Right cardiac atrium (tissue), 5 donors: Measurements from ENCODE around the gene RCAN2. TPM values are rescaled to one million over a fixed set of nuclear protein-coding genes. Genes with fewer than 3 reads are reported as not detected.
A peak's percentile ranks its signal among the peaks of the same experiment; 100 is the strongest.

Experiments
- ATAC-seq, 2 donors: fragments of 200-7000 bp; cut with Tn5 transposase; one replicate each; pipeline versions ENCODE4 v1.8.0 to v1.9.1; 2020; ENCODE audit warnings: moderate library complexity in 2 of 2, mild to moderate bottlenecking in 1 of 2
- DNase-seq, 3 donors: peaks; one replicate each; pipeline ENCODE4 v3.0.0-alpha.2; 2020
- H3K27ac ChIP-seq: one replicate; pipeline ENCODE4 v1.5.1; 2013; ENCODE audit warnings: mild to moderate bottlenecking, low read length, control low read depth, moderate library complexity
- H3K27me3 ChIP-seq: one replicate; pipeline ENCODE4 v1.6.1; 2013; ENCODE audit not compliant: control insufficient read depth, insufficient read depth
- H3K4me1 ChIP-seq: one replicate; pipeline ENCODE4 v1.6.1; 2013; ENCODE audit warnings: low read length; ENCODE audit not compliant: control insufficient read depth, insufficient read depth
- H3K4me3 ChIP-seq: one replicate; pipeline ENCODE4 v1.5.1; 2013; ENCODE audit warnings: low read length, control low read depth
- H3K9me3 ChIP-seq: one replicate; pipeline ENCODE4 v1.6.1; 2013; ENCODE audit warnings: low read length; ENCODE audit not compliant: control insufficient read depth
- WGBS: extraction: QIAGEN DNeasy Blood & Tissue Kit; methylation state at CpG from one replicate; pipeline ENCODE4 v1.1.7; 2013; 5-methylcytosine and 5-hydroxymethylcytosine counted together
- intact Hi-C, 4 donors: fragments of 100-400 bp; cut with DNase I; formaldehyde crosslinking; loops; one replicate each; pipeline versions ENCODE4 v1.11.0 to v1.14.0; 2022 to 2023
- long read RNA-seq, 4 donors: library from polyadenylated mRNA; unstranded; transcript quantifications; one replicate each; pipeline ENCODE4 v2.0.0, GENCODE V29; 2020 to 2021
- polyA plus RNA-seq: library from polyadenylated mRNA; stranded (reverse); fragments of 200-250 nt; gene quantifications from one replicate; pipeline ENCODE4 v1.2.3, GENCODE V29; 2013
- total RNA-seq, 4 donors: library from RNA; stranded (reverse); fragmentation: NEBNext Ultra II Directional; extraction: Animal tissue kit (Norgen Biotek cat#: 25700); gene quantifications; one replicate each; pipeline ENCODE4 v1.2.1, GENCODE V29; 2021
- donor health status: healthy with polysubstance abuse.
- donor health status: DM: no; HTN: yes; CAD: no.
- donor health status: DM: no; HTN: no; CAD: no.
- donor health status: DM: no; HTN: yes; CAD: no; lungs with severe emphysema.
- donor health status: DM: yes; HTN: yes; CAD: no.

RCAN2 gene
- total RNA-seq: 100 to 1,000 TPM; 117 to 184 (median 136) TPM
- 82.9 TPM for polyA plus RNA-seq
- long read RNA-seq, donor 1, partial matches to known transcripts: 90 of 118 reads
- long read RNA-seq, donor 1, other reads (novel, unspliced or antisense): 28 of 118 reads
- long read RNA-seq, donor 2, partial matches to known transcripts: 28 of 38 reads
- long read RNA-seq, donor 2, other reads (novel, unspliced or antisense): 10 of 38 reads
- long read RNA-seq, donor 3, partial matches to known transcripts: 221 of 293 reads
- long read RNA-seq, donor 3, other reads (novel, unspliced or antisense): 71 of 293 reads
- long read RNA-seq, donor 4, partial matches to known transcripts: 40 of 50 reads
- long read RNA-seq, donor 4, other reads (novel, unspliced or antisense): 10 of 50 reads

DNA sequence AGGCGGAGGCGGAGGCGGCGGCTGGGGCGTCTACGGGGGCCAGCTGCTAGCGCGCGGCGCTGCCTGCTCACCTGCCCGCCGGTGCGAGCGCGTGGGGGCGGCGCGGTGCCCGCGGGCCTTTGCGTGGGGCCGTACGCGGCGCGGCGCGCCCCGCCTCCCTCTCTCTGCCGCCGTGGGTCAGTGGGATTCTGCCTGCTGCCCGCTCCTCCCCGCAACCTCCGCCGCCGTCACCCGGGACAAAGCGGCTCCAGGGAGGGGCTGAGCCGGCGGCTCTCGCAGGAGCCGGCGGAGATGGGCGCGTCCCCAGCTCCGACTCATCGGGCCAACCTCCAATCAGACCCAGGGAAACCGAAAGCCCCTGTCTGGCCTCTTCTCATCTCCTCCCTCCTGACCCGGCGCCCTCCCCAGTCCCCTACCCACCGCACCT lies at the start of gene RCAN2:
Gene RCAN2 (minus strand): TSS at position 249 of the 427 bp plus-strand sequence.
- Histone ChIP-seq H3K9me3 (no peaks in the 10 kb centered on the region), H3K27me3 (no peaks in the 10 kb centered on the region), H3K27ac (peak within 1 kb of the TSS; percentile 94), H3K4me3 (peak within 1 kb of the TSS; percentile 85), H3K4me1 (no peaks in the 10 kb centered on the region)
- peak; percentile 75 to 91 (median 89) for DNase-seq
- intact Hi-C loops: loop anchor here in 3 of 4 donors (5.0 to 10.0 kb wide), 4 partner anchors 66 to 134 kb away; no protein-coding TSS in a partner anchor
- peak; percentile 94 to 95 for ATAC-seq
- WGBS: under 1% methylated on average over 51 of the region's 51 CpGs

DNA sequence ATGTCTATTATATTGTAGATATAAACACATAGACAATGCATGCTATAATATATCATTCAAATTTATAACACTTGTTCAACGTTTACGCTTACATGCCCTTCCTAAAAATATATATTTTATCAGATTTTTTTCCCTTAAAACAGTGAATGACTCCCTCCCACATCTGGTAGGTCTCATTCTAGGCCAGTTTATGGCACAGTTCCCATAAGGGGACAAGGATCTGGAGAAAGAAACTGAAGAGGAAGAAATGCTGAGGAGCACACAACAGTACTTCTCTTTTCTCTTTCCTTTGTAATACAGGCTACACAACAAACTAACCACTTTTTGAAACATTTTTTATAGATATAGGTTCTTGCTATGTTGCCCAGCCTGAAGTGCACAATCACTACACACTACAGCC lies 48.6 kb upstream of the RCAN2 start:
- no peaks in the 10 kb centered on the region for H3K9me3 ChIP-seq
- no peak for ATAC-seq
- H3K27ac ChIP-seq: no peak overlapping the region
- no peaks in the 10 kb centered on the region for H3K27me3 ChIP-seq
- DNase-seq: no peak
- 77% methylated on average over 2 of the region's 2 CpGs for WGBS
- no peaks in the 10 kb centered on the region for H3K4me1 ChIP-seq
- intact Hi-C loops: no loop called here
- H3K4me3 ChIP-seq: no peak overlapping the region

DNA sequence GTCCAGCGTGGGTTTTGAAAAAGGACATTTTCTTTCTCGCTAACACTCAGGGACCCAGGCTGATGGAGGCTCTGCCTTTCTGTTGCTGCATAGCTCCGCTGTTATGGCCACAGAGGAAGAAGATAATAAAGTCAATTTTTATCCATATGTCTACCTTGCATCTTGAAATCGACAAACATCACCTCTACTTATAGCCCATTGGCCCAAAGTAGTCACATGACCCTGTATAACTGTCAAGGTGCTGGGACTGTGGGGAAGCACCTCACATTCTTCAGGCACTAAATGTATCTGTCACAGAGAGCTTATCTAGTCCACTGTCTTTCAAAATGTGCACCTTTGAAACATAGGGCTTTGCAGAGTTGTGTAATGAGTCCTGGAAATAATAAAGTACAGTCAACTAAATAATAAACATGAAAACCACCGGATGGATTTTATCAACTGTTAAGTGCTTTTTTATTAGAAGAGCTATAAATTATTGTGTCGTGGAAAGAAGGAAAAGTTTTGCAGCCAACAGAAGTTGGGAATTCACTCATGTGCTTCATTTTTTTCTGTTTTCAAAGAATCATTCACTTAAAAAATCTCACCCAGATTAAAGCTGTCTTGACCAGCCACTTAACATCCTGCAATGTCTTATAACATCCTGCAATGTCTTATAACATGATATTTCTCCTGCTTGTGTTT lies 47.7 kb upstream of the RCAN2 start:
- Histone ChIP-seq H3K4me3 (no peak overlapping the region), H3K27ac (no peak overlapping the region), H3K27me3 (no peaks in the 10 kb centered on the region), H3K9me3 (no peaks in the 10 kb centered on the region), H3K4me1 (no peaks in the 10 kb centered on the region)
- DNase-seq (no peak), ATAC-seq (no peak)
- 67% methylated on average over 6 of the region's 6 CpGs for WGBS
- intact Hi-C loops: no loop called here

- no peaks in the 10 kb centered on the region for H3K9me3 ChIP-seq
- ATAC-seq: no peak
Measured at GRCh38 chr6:46530896-46531295, 39.6 kb upstream of the RCAN2 start.

DNA sequence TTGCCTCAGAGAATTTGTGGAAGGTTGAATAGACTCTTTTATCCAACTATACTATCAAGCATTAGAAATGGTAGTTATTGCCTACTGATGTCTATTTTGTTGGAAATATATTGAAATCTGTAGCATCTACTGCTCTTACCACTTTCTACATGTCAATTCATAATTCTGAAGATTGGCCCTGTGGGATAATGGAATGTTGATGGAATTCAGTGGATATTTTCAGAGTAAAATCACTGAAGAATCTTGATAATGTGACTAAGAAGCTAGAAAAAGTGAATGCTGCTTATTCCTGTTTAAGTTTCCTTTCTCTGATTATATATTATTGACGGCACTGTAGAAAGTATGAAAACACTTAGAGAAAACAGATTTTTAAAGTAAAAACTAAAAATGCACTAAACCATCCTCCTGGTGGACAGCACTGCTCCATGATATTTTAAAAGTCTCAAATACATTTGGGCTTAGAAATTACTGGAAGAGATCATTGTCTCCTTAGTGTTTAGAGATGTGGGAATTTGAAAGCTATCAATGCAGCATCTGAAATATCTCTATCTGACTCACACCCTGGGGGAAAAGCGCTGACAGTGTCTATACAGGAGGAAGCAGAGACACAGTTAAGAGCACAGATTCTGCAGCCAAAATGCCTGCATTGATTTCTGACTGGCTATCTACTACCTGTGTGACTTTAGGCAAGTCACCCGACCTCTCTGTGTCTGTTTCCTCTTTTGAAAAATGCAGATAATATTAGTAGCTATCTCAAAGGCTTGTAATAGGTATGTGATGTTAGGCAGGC lies 37.9 kb upstream of the RCAN2 start:
- ATAC-seq: no peak
- H3K4me1 ChIP-seq: no peaks in the 10 kb centered on the region
- H3K27ac ChIP-seq: no peak overlapping the region
- no peak overlapping the region for H3K4me3 ChIP-seq
- WGBS: 65% methylated on average over 3 of the region's 3 CpGs
- no peak for DNase-seq
- intact Hi-C loops: no loop called here
- H3K27me3 ChIP-seq: no peaks in the 10 kb centered on the region
- H3K9me3 ChIP-seq: no peaks in the 10 kb centered on the region

More at GRCh38 chr6:46530896-46531295, 39.6 kb upstream of the RCAN2 start:
- Histone ChIP-seq H3K4me1 (no peaks in the 10 kb centered on the region), H3K4me3 (no peak overlapping the region), H3K27ac (no peak overlapping the region), H3K27me3 (no peaks in the 10 kb centered on the region)
- intact Hi-C loops: no loop called here
- 70% methylated on average over 3 of the region's 3 CpGs for WGBS
- DNase-seq: no peak

DNA sequence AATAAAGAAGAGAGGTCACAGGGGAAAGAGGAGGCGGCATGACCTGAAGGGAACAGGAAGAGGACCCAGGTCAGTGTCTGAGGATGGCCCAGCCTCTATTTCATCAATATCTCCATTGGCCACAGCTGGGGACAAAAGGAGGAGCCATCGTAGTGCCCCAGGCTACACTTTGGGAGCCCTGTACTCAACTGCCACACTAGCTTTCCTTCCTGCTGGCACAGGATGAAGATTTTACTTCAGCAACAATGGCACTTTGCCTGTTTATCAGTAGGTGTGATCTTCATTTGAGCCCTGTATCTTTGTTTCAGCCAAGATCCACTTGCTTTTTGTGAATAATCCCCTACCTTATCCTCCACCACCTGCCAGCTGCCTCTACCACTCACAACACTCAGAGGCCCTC lies 35.4 kb upstream of the RCAN2 start:
- 85% methylated on average over 2 of the region's 2 CpGs for WGBS
- intact Hi-C loops: no loop called here
- DNase-seq: no peak
- Histone ChIP-seq H3K27ac (no peak overlapping the region), H3K9me3 (no peaks in the 10 kb centered on the region), H3K27me3 (no peaks in the 10 kb centered on the region), H3K4me1 (no peaks in the 10 kb centered on the region), H3K4me3 (no peak overlapping the region)
- no peak for ATAC-seq

DNA sequence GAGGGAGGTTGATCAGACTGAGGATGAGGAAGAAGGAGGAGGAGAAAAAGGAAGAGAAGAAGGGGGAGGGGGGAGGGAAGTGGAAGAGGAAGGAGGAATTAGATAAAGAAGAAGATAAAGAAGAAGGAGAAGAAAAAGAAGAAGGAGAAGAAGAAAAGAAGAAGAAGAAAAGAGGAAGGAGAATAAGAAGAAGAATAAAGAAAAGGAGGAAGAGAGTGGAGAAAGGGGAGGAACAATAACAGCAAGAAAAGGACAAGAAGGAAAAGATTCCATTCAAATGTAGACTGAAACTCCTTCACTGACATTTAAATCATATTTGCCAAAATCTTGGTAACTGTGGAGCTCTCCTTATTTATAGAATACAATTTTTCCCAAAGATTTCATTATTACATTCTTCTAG lies 34.3 kb upstream of the RCAN2 start:
- no peaks in the 10 kb centered on the region for H3K4me1 ChIP-seq
- no peaks in the 10 kb centered on the region for H3K27me3 ChIP-seq
- H3K4me3 ChIP-seq: no peak overlapping the region
- intact Hi-C loops: no loop called here
- no peaks in the 10 kb centered on the region for H3K9me3 ChIP-seq
- DNase-seq (no peak), ATAC-seq (no peak)
- no peak overlapping the region for H3K27ac ChIP-seq

GRCh38 chr6:46521464-46521971 lies 30.3 kb upstream of the RCAN2 start:
- intact Hi-C loops: no loop called here
- no peaks in the 10 kb centered on the region for H3K27me3 ChIP-seq
- H3K27ac ChIP-seq: no peak overlapping the region
- H3K4me3 ChIP-seq: no peak overlapping the region
- DNase-seq (no peak), ATAC-seq (peak in 1 of 2 donors; percentile 68)
- no peaks in the 10 kb centered on the region for H3K9me3 ChIP-seq
- H3K4me1 ChIP-seq: peaks cover 2% of the 10 kb centered on the region

DNA sequence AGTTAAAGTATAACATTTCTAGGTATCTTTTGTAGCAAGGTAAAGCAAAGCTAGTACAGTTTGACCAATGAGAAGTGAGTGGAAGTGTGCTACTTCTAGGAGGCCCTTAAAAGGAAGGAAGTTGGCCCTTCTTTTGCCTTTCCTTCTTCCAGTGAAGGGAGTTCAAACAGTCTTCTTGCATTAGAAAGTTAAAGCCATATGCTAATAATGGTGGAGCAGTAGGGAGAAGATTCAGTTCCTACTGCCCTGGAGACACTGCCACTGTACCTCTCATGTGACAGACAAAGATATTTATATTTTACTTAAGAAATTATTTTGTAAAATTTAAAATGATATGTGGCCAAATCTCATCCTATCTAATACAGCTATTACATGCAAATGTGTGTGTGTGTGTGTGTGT lies 26.0 kb upstream of the RCAN2 start:
- Histone ChIP-seq H3K27ac (no peak overlapping the region), H3K4me3 (no peak overlapping the region), H3K27me3 (no peaks in the 10 kb centered on the region), H3K4me1 (peaks cover 5% of the 10 kb centered on the region), H3K9me3 (no peaks in the 10 kb centered on the region)
- intact Hi-C loops: no loop called here
- no peak for ATAC-seq
- no peak for DNase-seq

GRCh38 chr6:46513533-46513932 lies 22.3 kb upstream of the RCAN2 start:
- H3K4me1 ChIP-seq: peaks cover 6% of the 10 kb centered on the region
- peak overlapping the region; percentile 17 for H3K27ac ChIP-seq
- WGBS: 76% methylated on average over 2 of the region's 2 CpGs
- no peaks in the 10 kb centered on the region for H3K27me3 ChIP-seq
- DNase-seq: peak in 1 of 3 donors; percentile 16
- no peak overlapping the region for H3K4me3 ChIP-seq
- peak; percentile 64 to 66 for ATAC-seq
- H3K9me3 ChIP-seq: no peaks in the 10 kb centered on the region
- intact Hi-C loops: no loop called here

- 41% methylated on average over 7 of the region's 7 CpGs for WGBS
- peak in 2 of 3 donors; percentile 25 to 45 for DNase-seq
- intact Hi-C loops: no loop called here
- peaks cover 7% of the 10 kb centered on the region for H3K4me1 ChIP-seq
- no peaks in the 10 kb centered on the region for H3K27me3 ChIP-seq
- H3K4me3 ChIP-seq: no peak overlapping the region
- peak overlapping the region; percentile 65 for H3K27ac ChIP-seq
- peak; percentile 47 to 52 for ATAC-seq
- no peaks in the 10 kb centered on the region for H3K9me3 ChIP-seq
Measured at GRCh38 chr6:46511320-46511719, 20.1 kb upstream of the RCAN2 start.
